Breast epithelium (tissue), 3 donors: Measurements from ENCODE around the gene THADA.
A peak's percentile ranks its signal among the peaks of the same experiment; 100 is the strongest.

Experiments
- POLR2A ChIP-seq: fragments of 450-650 bp; IDR thresholded peaks from one replicate; pipeline ENCODE4 v1.6.1; 2016; ENCODE audit warnings: antibody characterized with exemption, mild to moderate bottlenecking, moderate library complexity
- POLR2AphosphoS5 ChIP-seq, 3 donors: sonication (generic); formaldehyde crosslinking; IDR thresholded peaks; one replicate each; pipeline ENCODE4 v1.6.1; 2017; ENCODE audit warnings: antibody characterized with exemption in 3 of 3
- TF ChIP-seq, protein P1 (sequence below), 3 donors: fragments of 450-650 bp; IDR thresholded peaks; one replicate each; pipeline ENCODE4 v1.5.1; 2016 to 2017; ENCODE audit warnings: antibody characterized with exemption in 3 of 3, mild to moderate bottlenecking in 3 of 3, moderate library complexity in 3 of 3

DNA sequence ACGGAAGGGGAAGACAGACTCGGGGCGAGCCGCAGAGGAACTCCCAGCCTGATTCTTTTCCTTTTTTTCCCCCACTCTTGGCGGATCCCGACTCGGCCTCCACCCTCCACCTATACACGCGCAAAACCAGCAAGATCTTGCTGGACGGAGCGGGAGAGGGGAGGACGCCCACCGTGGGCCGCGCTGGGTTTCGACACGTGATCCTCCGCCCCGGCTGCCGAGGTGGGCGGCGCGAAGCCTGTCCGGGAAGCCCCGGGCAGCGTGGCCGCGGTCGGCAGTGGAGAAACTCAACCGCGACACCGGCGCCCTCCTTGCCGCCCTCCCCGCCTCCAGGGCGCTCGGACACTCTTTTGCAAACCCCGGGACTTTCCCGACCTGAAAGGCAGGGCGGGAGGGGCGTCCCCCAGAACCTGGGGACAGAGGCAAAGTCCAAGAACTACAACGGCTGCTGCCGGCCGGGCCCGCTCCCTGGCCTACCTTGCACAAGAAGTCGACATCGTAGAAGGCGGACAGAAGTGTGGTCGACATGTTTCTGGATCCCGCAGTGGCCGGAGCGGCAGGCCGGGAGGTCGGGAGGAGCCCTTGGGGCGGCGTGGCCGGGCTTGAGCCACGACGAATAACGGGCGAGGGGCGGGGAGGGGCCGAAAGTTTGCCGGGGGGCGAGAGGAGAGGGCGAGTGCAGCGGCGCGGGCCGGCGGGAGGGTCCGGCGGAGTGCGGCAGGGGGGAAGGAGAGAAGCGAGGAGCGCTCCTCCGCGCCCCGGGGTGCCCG lies 369.9 kb downstream of the THADA start:
- TF ChIP-seq, protein P1, sequence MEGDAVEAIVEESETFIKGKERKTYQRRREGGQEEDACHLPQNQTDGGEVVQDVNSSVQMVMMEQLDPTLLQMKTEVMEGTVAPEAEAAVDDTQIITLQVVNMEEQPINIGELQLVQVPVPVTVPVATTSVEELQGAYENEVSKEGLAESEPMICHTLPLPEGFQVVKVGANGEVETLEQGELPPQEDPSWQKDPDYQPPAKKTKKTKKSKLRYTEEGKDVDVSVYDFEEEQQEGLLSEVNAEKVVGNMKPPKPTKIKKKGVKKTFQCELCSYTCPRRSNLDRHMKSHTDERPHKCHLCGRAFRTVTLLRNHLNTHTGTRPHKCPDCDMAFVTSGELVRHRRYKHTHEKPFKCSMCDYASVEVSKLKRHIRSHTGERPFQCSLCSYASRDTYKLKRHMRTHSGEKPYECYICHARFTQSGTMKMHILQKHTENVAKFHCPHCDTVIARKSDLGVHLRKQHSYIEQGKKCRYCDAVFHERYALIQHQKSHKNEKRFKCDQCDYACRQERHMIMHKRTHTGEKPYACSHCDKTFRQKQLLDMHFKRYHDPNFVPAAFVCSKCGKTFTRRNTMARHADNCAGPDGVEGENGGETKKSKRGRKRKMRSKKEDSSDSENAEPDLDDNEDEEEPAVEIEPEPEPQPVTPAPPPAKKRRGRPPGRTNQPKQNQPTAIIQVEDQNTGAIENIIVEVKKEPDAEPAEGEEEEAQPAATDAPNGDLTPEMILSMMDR (IDR thresholded peaks at IDR 0.05): peak in 1 of 3 donors; percentile 15
- peak; percentile 83 for TF ChIP-seq POLR2A
- peak; percentile 7 to 77 (median 54) for TF ChIP-seq POLR2AphosphoS5 (IDR thresholded peaks at IDR 0.05)
